Calu3 (cell line): ENCODE data around the gene RPS26. TPM values are rescaled to one million over a fixed set of nuclear protein-coding genes. Genes with fewer than 3 reads are reported as not detected.
"Not testable (repeated sequence)": the region's sequence is repeated elsewhere in the genome, so short reads cannot be mapped to it uniquely, and the experiment has no call there.

Source experiments
- BruUV-seq: library from RNA; stranded (reverse); fragments of 400-500 nt; replicated peaks from 2 replicates; lab custom pipeline; 2021; lab: Mats Ljungman, UMichigan
- CTCF ChIA-PET: fragments of 300-600 bp; sonication (Branson Sonifier 250); formaldehyde crosslinking; loops from one replicate; lab custom pipeline; 2022; ENCODE audit warnings: antibody characterized with exemption; lab: Charles Lee
- DNase-seq: peaks from one replicate; pipeline ENCODE4 v3.0.0; 2022
- H3K27ac Mint-ChIP-seq: one replicate; pipeline ENCODE4 v1.8.0; 2022; ENCODE audit warnings: mixed read lengths; ENCODE audit not compliant: unreplicated experiment
- H3K27me3 Mint-ChIP-seq: one replicate; pipeline ENCODE4 v1.8.0; 2022; ENCODE audit warnings: mixed read lengths; ENCODE audit not compliant: unreplicated experiment
- H3K36me3 Mint-ChIP-seq: one replicate; pipeline ENCODE4 v1.8.0; 2022; ENCODE audit warnings: mild to moderate bottlenecking, moderate library complexity, mixed read lengths; ENCODE audit not compliant: insufficient read depth, unreplicated experiment
- H3K4me1 Mint-ChIP-seq: one replicate; pipeline ENCODE4 v1.8.0; 2022; ENCODE audit warnings: mild to moderate bottlenecking, low read depth, mixed read lengths; ENCODE audit not compliant: unreplicated experiment
- H3K4me3 Mint-ChIP-seq: one replicate; pipeline ENCODE4 v1.8.0; 2022; ENCODE audit warnings: mild to moderate bottlenecking, low read depth, moderate library complexity, mixed read lengths; ENCODE audit not compliant: unreplicated experiment
- H3K9me3 Mint-ChIP-seq: one replicate; pipeline ENCODE4 v1.8.0; 2022; ENCODE audit warnings: low read depth, mixed read lengths; ENCODE audit not compliant: unreplicated experiment
- intact Hi-C: fragments of 100-400 bp; cut with micrococcal nuclease; formaldehyde crosslinking; loops from one replicate; pipeline ENCODE4 v1.10.0; 2022; ENCODE audit not compliant: unreplicated experiment
- total RNA-seq: library from RNA; stranded (reverse); gene quantifications from 2 replicates; pipeline ENCODE4 v1.2.3, GENCODE V29; 2022
- TF ChIP-seq, protein P1 (sequence below): fragments of 200-600 bp; IDR thresholded peaks from one replicate; pipeline ENCODE4 v1.8.0; 2022; ENCODE audit warnings: antibody characterized with exemption; ENCODE audit not compliant: unreplicated experiment

Gene RPS26
- total RNA-seq, 1 experiment from 2014 or later, result 50.7 TPM

DNA sequence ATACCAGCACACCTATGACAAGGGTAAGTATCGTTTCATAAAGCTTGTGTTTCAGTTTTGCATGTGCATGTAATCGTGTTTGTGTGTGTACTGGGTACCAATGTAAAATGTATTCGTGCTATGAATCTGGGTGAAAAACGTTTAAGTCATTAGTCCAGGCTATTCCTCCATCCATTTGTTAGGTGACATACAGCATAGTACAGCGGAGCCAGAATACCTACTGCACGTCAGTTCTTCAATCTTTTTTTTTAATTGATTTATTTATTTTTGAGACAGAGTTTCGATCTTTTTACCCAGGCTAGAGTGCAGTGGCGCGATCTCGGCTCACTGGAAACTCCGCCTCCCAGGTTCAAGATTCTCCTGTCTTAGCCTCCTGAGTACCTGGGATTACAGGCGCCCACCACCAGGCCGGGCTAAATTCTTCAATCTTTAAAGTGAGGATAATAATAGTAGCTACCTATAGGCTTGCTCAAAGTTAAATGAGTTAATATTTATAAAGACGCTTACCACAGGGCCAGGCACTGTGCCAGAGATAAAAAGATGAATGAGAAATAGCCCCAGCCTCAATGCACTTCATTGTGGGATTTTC, 661 bp upstream of the RPS26 start:
- TSS peak; percentile 84 for BruUV-seq
- intact Hi-C loops, result loop anchor here (1.0 to 10.0 kb wide), 5 partner anchors 45 to 302 kb away; partner anchors contain the start of genes ORMDL2, SARNP and SMARCC2
- CTCF ChIA-PET, result interaction anchor here (0.7 to 2.1 kb wide), 2 partner anchors 45 to 115 kb away, joined by 3 to 12 read pairs; partner anchors contain the start of gene SUOX
- TF ChIP-seq, protein P1, sequence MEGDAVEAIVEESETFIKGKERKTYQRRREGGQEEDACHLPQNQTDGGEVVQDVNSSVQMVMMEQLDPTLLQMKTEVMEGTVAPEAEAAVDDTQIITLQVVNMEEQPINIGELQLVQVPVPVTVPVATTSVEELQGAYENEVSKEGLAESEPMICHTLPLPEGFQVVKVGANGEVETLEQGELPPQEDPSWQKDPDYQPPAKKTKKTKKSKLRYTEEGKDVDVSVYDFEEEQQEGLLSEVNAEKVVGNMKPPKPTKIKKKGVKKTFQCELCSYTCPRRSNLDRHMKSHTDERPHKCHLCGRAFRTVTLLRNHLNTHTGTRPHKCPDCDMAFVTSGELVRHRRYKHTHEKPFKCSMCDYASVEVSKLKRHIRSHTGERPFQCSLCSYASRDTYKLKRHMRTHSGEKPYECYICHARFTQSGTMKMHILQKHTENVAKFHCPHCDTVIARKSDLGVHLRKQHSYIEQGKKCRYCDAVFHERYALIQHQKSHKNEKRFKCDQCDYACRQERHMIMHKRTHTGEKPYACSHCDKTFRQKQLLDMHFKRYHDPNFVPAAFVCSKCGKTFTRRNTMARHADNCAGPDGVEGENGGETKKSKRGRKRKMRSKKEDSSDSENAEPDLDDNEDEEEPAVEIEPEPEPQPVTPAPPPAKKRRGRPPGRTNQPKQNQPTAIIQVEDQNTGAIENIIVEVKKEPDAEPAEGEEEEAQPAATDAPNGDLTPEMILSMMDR, result no peak
- no peaks in the 10 kb centered on the region for H3K27me3 Mint-ChIP-seq
- peaks cover 53% of the 10 kb centered on the region for H3K36me3 Mint-ChIP-seq
- no peaks in the 10 kb centered on the region for H3K9me3 Mint-ChIP-seq
- H3K27ac Mint-ChIP-seq, result peak overlapping the region; percentile 95
- H3K4me3 Mint-ChIP-seq, result peak overlapping the region; percentile 90
- no peak for DNase-seq
- H3K4me1 Mint-ChIP-seq, result peaks cover 11% of the 10 kb centered on the region

DNA sequence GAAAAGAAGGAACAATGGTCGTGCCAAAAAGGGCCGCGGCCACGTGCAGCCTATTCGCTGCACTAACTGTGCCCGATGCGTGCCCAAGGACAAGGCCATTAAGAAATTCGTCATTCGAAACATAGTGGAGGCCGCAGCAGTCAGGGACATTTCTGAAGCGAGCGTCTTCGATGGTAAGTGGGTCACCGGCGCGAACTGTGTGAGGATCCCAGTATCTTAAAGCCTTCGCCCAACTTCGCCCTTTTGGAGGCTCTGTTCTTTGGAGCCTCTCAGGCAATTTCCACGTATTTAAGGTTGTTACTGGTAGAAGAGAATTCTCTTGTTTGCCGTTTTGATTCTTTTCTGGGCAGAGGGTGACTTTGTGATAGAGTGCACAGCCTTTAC, 704 bp downstream of the RPS26 start:
- TSS peak; percentile 87 for BruUV-seq
- Mint-ChIP-seq H3K4me3 (peak overlapping the region; percentile 90), H3K4me1 (peaks cover 19% of the 10 kb centered on the region), H3K36me3 (peaks cover 66% of the 10 kb centered on the region), H3K27ac (peak overlapping the region; percentile 95)
- H3K27me3 Mint-ChIP-seq, CTCF ChIA-PET, DNase-seq, H3K9me3 Mint-ChIP-seq: not testable (repeated sequence)
- intact Hi-C loops, result loop anchor here (5.0 to 10.0 kb wide), 2 partner anchors 142 to 225 kb away; partner anchors contain the start of genes ORMDL2, SARNP and SMARCC2

DNA sequence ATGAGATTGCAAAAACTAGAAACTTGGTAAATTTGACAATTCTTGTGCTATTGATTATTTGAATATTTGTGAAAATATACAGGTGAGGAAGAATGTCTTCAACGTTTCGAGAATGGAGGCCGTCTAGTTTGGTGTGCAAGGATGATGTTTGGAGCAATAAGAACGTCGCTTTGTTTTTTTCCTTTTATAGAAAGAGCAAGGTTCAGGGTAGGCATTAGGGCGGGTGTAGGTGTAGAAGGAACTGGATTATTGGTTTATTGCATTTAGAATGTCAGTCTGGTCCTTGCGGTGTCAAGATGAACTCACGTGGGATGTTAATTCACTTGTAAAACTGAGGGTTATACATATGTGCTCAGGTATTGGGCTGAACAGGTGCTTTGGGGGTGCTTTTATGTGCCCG, 1.1 kb downstream of the RPS26 start:
- DNase-seq, result no peak
- intact Hi-C loops, result loop anchor here (5.0 to 10.0 kb wide), 2 partner anchors 142 to 226 kb away; partner anchors contain the start of genes ORMDL2, SARNP and SMARCC2
- no TSS peak for BruUV-seq
- H3K27ac Mint-ChIP-seq, result peak overlapping the region; percentile 95
- TF ChIP-seq, protein P1, result no peak
- H3K36me3 Mint-ChIP-seq, result peaks cover 67% of the 10 kb centered on the region
- CTCF ChIA-PET, result no interaction called here
- H3K9me3 Mint-ChIP-seq, result no peaks in the 10 kb centered on the region
- H3K4me1 Mint-ChIP-seq, result peaks cover 19% of the 10 kb centered on the region
- no peaks in the 10 kb centered on the region for H3K27me3 Mint-ChIP-seq
- H3K4me3 Mint-ChIP-seq, result peak overlapping the region; percentile 90

DNA sequence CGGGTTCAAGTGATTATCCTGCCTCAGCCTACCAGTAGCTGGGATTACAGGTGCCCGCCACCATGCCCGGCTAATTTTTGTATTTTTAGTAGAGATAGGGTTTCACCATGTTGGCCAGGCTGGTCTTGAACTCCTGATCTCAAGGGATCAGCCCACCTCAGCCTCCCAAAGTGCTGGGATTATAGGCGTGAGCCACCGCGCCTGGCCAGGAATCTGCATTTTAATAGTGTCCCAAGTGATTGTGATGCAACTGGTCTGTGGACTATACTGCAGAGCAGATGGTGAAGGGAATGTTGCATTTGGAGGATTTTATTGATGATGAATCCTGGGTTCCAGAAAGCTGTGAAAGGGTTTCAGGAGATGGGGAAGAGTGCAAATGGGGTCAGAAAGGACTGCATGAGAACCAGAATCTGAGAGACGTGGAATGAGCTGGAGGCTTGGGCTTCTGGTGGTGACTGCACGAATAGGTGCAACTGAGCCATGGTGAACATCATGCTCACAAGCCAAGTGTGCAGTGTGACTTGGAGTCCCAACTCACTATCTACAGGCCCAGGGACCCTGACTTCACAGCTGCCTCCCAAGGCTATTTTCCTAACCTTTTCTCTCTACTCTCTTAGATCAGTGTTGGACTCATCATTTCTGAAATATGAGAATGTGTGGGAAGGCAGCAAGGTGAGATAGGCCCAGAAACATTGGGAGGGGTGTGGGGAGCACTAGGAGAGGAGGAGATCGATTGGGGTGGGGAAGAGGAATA, 4.5 kb downstream of the RPS26 start:
- intact Hi-C loops, result loop anchor here (2.0 to 10.0 kb wide), 3 partner anchors 59 to 139 kb away; partner anchors contain the start of genes PA2G4, RPL41, SMARCC2 and ZC3H10
- H3K4me3 Mint-ChIP-seq, result no peak overlapping the region

More for the DNA sequence above, 4.5 kb downstream of the RPS26 start:
- no peaks in the 10 kb centered on the region for H3K9me3 Mint-ChIP-seq
- CTCF ChIA-PET, result no interaction called here
- no peaks in the 10 kb centered on the region for H3K27me3 Mint-ChIP-seq
- H3K4me1 Mint-ChIP-seq, result peaks cover 19% of the 10 kb centered on the region
- no peak overlapping the region for H3K27ac Mint-ChIP-seq
- DNase-seq, result no peak
- no TSS peak for BruUV-seq
- TF ChIP-seq, protein P1, result no peak
- H3K36me3 Mint-ChIP-seq, result peaks cover 64% of the 10 kb centered on the region
